HCT116 (cell line): Measurements from ENCODE around the gene NKX1-1. TPM values are rescaled to one million over a fixed set of nuclear protein-coding genes. Genes with fewer than 3 reads are reported as not detected.

ENCODE experiments used
- ATAC-seq: fragments of 200-7000 bp; cut with Tn5 transposase; 2 replicates; pipeline ENCODE4 v1.9.1; 2020; ENCODE audit warnings: mild to moderate bottlenecking, moderate library complexity
- BruUV-seq: library from RNA; stranded (reverse); fragments of 400-500 nt; replicated peaks from 2 replicates; lab custom pipeline; 2021; lab: Mats Ljungman, UMichigan
- CTCF ChIA-PET: fragments of 300-600 bp; sonication (Branson Sonifier 250); formaldehyde crosslinking; loops from one replicate; lab custom pipeline; 2021; ENCODE audit warnings: antibody characterized with exemption; lab: Charles Lee
- POLR2A ChIA-PET: fragments of 300-600, 350-600 bp; sonication (Branson Sonifier 250); formaldehyde crosslinking; loops from one replicate; lab custom pipeline; 2021; ENCODE audit warnings: antibody characterized with exemption; lab: Charles Lee
- RAD21 ChIA-PET, 2 experiments: fragments of 300-600 bp; sonication (Branson Sonifier 250); formaldehyde crosslinking; loops; one replicate each; lab custom pipeline; 2023; ENCODE audit warnings: low total read pairs in 2 of 2; ENCODE audit not compliant: uncharacterized antibody in 2 of 2, unreplicated experiment in 2 of 2, low non-redundant PET in 1 of 2; lab: Charles Lee
- DNase-seq: peaks from one replicate; pipeline ENCODE4 v3.0.0-alpha.2; 2010; ENCODE audit warnings: low read depth, low spot score
- H2AFZ ChIP-seq: fragments of 200-600 bp; shearing (Covaris generic), sonication (generic); 2 replicates; pipeline ENCODE4 v1.6.1; 2017; ENCODE audit warnings: low read depth, mixed run types, mixed read lengths, antibody characterized with exemption, low read length; ENCODE audit not compliant: poor library complexity, severe bottlenecking
- H3K27ac ChIP-seq: 2 replicates; pipeline ENCODE4 v1.5.1; 2012; ENCODE audit warnings: low read depth, low read length
- H3K27me3 ChIP-seq: fragments of 200-600 bp; sonication (generic); 2 replicates; pipeline ENCODE4 v1.6.1; 2016; ENCODE audit warnings: mixed run types, low read length, mixed read lengths; ENCODE audit not compliant: insufficient read depth
- H3K36me3 ChIP-seq, 2 experiments: fragments of 200-500 bp in 1 of 2; fragments of 200-600 bp in 1 of 2; sonication (Bioruptor generic) in 1 of 2; sonication (generic) in 1 of 2; 2 replicates each; pipeline versions ENCODE4 v1.5.1 to v1.6.1; 2014 to 2016; ENCODE audit warnings: low read length in 2 of 2, inconsistent platforms in 1 of 2, mixed read lengths in 1 of 2, mixed run types in 1 of 2; ENCODE audit not compliant: insufficient read depth in 2 of 2, control insufficient read depth in 1 of 2
- H3K4me1 ChIP-seq, 2 experiments: fragments of 200-600 bp in 1 of 2; sonication (generic) in 1 of 2; 2 replicates each; pipeline versions ENCODE4 v1.5.1 to v1.6.1; 2012 to 2017; ENCODE audit warnings: low read length in 2 of 2, inconsistent platforms in 1 of 2, mild to moderate bottlenecking in 1 of 2, mixed read lengths in 1 of 2, mixed run types in 1 of 2, moderate library complexity in 1 of 2; ENCODE audit not compliant: insufficient read depth in 2 of 2, control insufficient read depth in 1 of 2
- H3K4me2 ChIP-seq: fragments of 200-600 bp; sonication (generic); 2 replicates; pipeline ENCODE4 v1.6.1; 2017; ENCODE audit warnings: mixed run types, low read length, mixed read lengths
- H3K4me3 ChIP-seq, 2 experiments: fragments of 200-600 bp in 1 of 2; sonication (generic) in 1 of 2; replicated peaks in 1 of 2; 2 replicates each; pipeline ENCODE4 v1.5.1; 2011 to 2016; ENCODE audit warnings: low read length in 2 of 2, control low read depth in 1 of 2, low read depth in 1 of 2, mild to moderate bottlenecking in 1 of 2, mixed read lengths in 1 of 2, mixed run types in 1 of 2
- H3K79me2 ChIP-seq: fragments of 200-600 bp; sonication (generic); 2 replicates; pipeline ENCODE4 v1.6.1; 2017; ENCODE audit warnings: mild to moderate bottlenecking, mixed run types, low read length, moderate library complexity, mixed read lengths; ENCODE audit not compliant: insufficient read depth
- H3K9ac ChIP-seq: fragments of 200-600 bp; sonication (generic); 2 replicates; pipeline ENCODE4 v1.6.1; 2016; ENCODE audit warnings: low read length, mixed read lengths
- H3K9me2 ChIP-seq: fragments of 200-600 bp; sonication (generic), shearing (Covaris generic); 2 replicates; pipeline ENCODE4 v1.6.1; 2017; ENCODE audit warnings: mixed run types, mild to moderate bottlenecking, moderate library complexity; ENCODE audit not compliant: insufficient read depth
- H3K9me3 ChIP-seq, 2 experiments: fragments of 200-500 bp in 1 of 2; fragments of 200-600 bp in 1 of 2; sonication (Bioruptor generic) in 1 of 2; sonication (generic) in 1 of 2; 2 replicates each; pipeline ENCODE4 v1.6.1; 2014 to 2017; ENCODE audit warnings: low read length in 2 of 2, mixed read lengths in 2 of 2, inconsistent platforms in 1 of 2, low read depth in 1 of 2, mild to moderate bottlenecking in 1 of 2, mixed run types in 1 of 2, moderate library complexity in 1 of 2; ENCODE audit not compliant: control insufficient read depth in 1 of 2, insufficient read depth in 1 of 2
- H4K20me1 ChIP-seq: fragments of 200-600 bp; sonication (generic), shearing (Covaris generic); 2 replicates; pipeline ENCODE4 v1.6.1; 2017; ENCODE audit warnings: mixed run types, mild to moderate bottlenecking, moderate library complexity; ENCODE audit not compliant: insufficient read depth
- CEBPB ChIP-seq: IDR thresholded peaks from 2 replicates; pipeline ENCODE4 v1.6.1; 2012; ENCODE audit warnings: low read depth
- EGR1 ChIP-seq: IDR thresholded peaks from 2 replicates; pipeline ENCODE4 v1.6.1; 2012; ENCODE audit warnings: low read depth
- EZH2 ChIP-seq: fragments of 200-600 bp; sonication (generic); IDR thresholded peaks from 2 replicates; pipeline ENCODE4 v1.6.1; 2017; ENCODE audit warnings: antibody characterized with exemption, mixed run types
- EZH2phosphoT487 ChIP-seq: fragments of 200-600 bp; IDR thresholded peaks from 2 replicates; pipeline ENCODE4 v1.6.1; 2018; ENCODE audit warnings: antibody characterized with exemption, borderline replicate concordance
- FOSL1 ChIP-seq: IDR thresholded peaks from 2 replicates; pipeline ENCODE4 v1.6.1; 2012; ENCODE audit warnings: low read depth
- JUND ChIP-seq: IDR thresholded peaks from 2 replicates; pipeline ENCODE4 v1.6.1; 2012
- POLR2A ChIP-seq: IDR thresholded peaks from 2 replicates; pipeline ENCODE4 v1.7.0; 2011; ENCODE audit warnings: borderline replicate concordance; ENCODE audit not compliant: insufficient read depth, insufficient read length; ENCODE audit errors: extremely low read depth
- POLR2AphosphoS5 ChIP-seq: IDR thresholded peaks from 2 replicates; pipeline ENCODE4 v1.6.1; 2011; ENCODE audit warnings: mild to moderate bottlenecking, low read depth, low read length, moderate library complexity
- RAD21 ChIP-seq: IDR thresholded peaks from 2 replicates; pipeline ENCODE4 v1.6.1; 2012; ENCODE audit warnings: low read depth, mild to moderate bottlenecking
- SIN3A ChIP-seq: IDR thresholded peaks from 2 replicates; pipeline ENCODE4 v1.6.1; 2012; ENCODE audit warnings: low read depth
- SP1 ChIP-seq: IDR thresholded peaks from 2 replicates; pipeline ENCODE4 v1.6.1; 2012; ENCODE audit warnings: low read depth
- SRF ChIP-seq: IDR thresholded peaks from 2 replicates; pipeline ENCODE4 v1.6.1; 2012; ENCODE audit warnings: low read depth
- TCF7L2 ChIP-seq: IDR thresholded peaks from 2 replicates; pipeline ENCODE4 v1.7.0; 2011; ENCODE audit warnings: borderline replicate concordance, inconsistent platforms; ENCODE audit not compliant: insufficient read depth, insufficient read length; ENCODE audit errors: extremely low read depth
- YY1 ChIP-seq: IDR thresholded peaks from 2 replicates; pipeline ENCODE4 v1.6.1; 2011; ENCODE audit warnings: low read length, low read depth, moderate library complexity, mild to moderate bottlenecking; ENCODE audit not compliant: insufficient replicate concordance; ENCODE audit errors: extremely low read depth
- ZBTB33 ChIP-seq: IDR thresholded peaks from 2 replicates; pipeline ENCODE4 v1.6.1; 2011; ENCODE audit warnings: mild to moderate bottlenecking, low read length, moderate library complexity; ENCODE audit not compliant: insufficient replicate concordance; ENCODE audit errors: extremely low read depth
- ZFX ChIP-seq: fragments of 450-650 bp; IDR thresholded peaks from 2 replicates; pipeline ENCODE4 v1.6.1; 2017
- intact Hi-C: fragments of 100-400 bp; cut with micrococcal nuclease; formaldehyde crosslinking; loops from 2 replicates; pipeline ENCODE4 v1.10.0; 2022
- total RNA-seq: library from RNA; stranded (reverse); gene quantifications from one replicate; pipeline ENCODE4 v1.2.1, GENCODE V29; 2021; ENCODE audit not compliant: unreplicated experiment
- TF ChIP-seq, protein P1 (sequence below): IDR thresholded peaks from 2 replicates; pipeline ENCODE4 v1.6.1; 2012
- TF ChIP-seq, protein P2 (sequence below), 3 experiments: fragments of 200-600 bp in 1 of 3; sonication (generic) in 1 of 3; IDR thresholded peaks in 2 of 3; conservative IDR thresholded peaks in 1 of 3; 2 replicates each; pipeline ENCODE4 v1.5.1; 2012 to 2017; ENCODE audit warnings: low read depth in 2 of 3, low read length in 2 of 3, antibody characterized with exemption in 1 of 3, borderline replicate concordance in 1 of 3, control low read depth in 1 of 3, mild to moderate bottlenecking in 1 of 3, mixed read lengths in 1 of 3, mixed run types in 1 of 3, moderate library complexity in 1 of 3; ENCODE audit not compliant: insufficient read depth in 1 of 3
- TF ChIP-seq, protein P3 (sequence below): IDR thresholded peaks from 2 replicates; pipeline ENCODE4 v1.6.1; 2012

NKX1-1 gene
- total RNA-seq, 1 experiment from 2014 or later, result not detected

DNA sequence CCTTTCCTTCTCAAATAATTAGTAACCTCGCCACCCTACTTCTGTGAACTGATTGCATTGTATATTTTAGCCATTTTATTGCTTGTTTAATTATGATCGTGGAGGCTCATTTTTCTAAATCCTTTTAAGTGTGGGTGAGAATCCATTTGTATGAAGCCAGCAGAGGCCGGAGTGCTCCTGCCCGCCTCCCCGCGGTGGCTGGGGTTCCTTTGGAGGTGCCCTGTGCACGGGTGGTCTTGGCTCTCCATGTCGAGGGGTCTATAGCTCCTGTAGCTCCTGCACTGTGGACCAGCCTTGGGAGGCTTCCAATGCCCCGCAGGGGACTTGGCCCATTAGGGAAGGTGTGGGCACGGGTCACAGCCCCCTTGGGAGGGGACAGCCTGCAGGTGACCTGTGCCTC, 44.2 kb downstream of the NKX1-1 start:
- H3K9ac ChIP-seq, result no peak overlapping the region

DNA sequence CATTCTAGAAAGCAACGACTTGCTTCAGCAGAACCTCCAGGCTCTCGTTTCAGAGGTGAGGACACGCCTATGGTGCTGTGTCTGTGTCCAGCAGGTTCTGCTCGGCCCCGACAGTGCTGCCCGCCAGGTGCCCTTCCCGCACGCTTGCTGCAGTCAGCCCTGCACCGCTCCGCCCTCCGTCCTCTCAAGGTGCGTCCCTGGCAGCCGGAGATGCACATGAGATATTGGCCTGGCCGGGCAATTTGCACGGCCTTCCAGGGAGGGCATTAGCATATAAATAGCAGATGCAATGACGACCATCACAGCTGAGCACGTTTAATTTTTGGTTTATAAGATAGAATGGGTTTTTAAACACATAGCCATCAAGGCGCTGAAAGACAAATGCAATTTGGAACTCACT, 44.8 kb downstream of the NKX1-1 start:
- POLR2A ChIA-PET, result no interaction called here
- no TSS peak for BruUV-seq
- CTCF ChIA-PET, result no interaction called here

More for the DNA sequence above, 44.2 kb downstream of the NKX1-1 start:
- Histone ChIP-seq H4K20me1 (no peaks in the 10 kb centered on the region), H3K4me3 (no peak overlapping the region), H3K27me3 (no peaks in the 10 kb centered on the region), H3K9me3 (no peaks in the 10 kb centered on the region), H2AFZ (no peak overlapping the region), H3K9me2 (no peaks in the 10 kb centered on the region), H3K79me2 (no peaks in the 10 kb centered on the region), H3K4me1 (peaks cover 0 to 5% of the 10 kb centered on the region in 2 experiments; a peak in 1 of 4 replicates), H3K4me2 (no peak overlapping the region)
- ATAC-seq (no peak), DNase-seq (no peak)
- CTCF ChIA-PET, result no interaction called here
- POLR2A ChIA-PET, result no interaction called here
- intact Hi-C loops, result no loop called here
- RAD21 ChIA-PET, result no interaction called here
- no peak for TF ChIP-seq YY1
- no peak for TF ChIP-seq RAD21
- TF ChIP-seq EGR1, result no peak
- TF ChIP-seq POLR2AphosphoS5, result no peak
- no peak for TF ChIP-seq EZH2
- TF ChIP-seq, protein P1, sequence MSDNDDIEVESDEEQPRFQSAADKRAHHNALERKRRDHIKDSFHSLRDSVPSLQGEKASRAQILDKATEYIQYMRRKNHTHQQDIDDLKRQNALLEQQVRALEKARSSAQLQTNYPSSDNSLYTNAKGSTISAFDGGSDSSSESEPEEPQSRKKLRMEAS, result no peak
- TF ChIP-seq ZFX, result no peak
- TF ChIP-seq POLR2A, result no peak
- no peak for TF ChIP-seq SIN3A
- TF ChIP-seq SP1, result no peak
- no peak for TF ChIP-seq SRF
- TF ChIP-seq FOSL1, result no peak
- TF ChIP-seq, all 23 proteins: peak for 0
- H3K36me3 ChIP-seq, result no peaks in the 10 kb centered on the region; a peak in 1 of 4 replicates
- H3K27ac ChIP-seq, result no peak overlapping the region
- no TSS peak for BruUV-seq

More for the DNA sequence above, 44.8 kb downstream of the NKX1-1 start:
- no peak for ATAC-seq
- Histone ChIP-seq H3K36me3 (no peaks in the 10 kb centered on the region; a peak in 1 of 4 replicates), H4K20me1 (no peaks in the 10 kb centered on the region), H3K9me3 (no peaks in the 10 kb centered on the region), H3K4me3 (no peak overlapping the region), H3K79me2 (no peaks in the 10 kb centered on the region), H3K27ac (no peak overlapping the region), H3K4me2 (no peak overlapping the region), H3K27me3 (no peaks in the 10 kb centered on the region), H3K4me1 (peaks cover 0 to 5% of the 10 kb centered on the region in 2 experiments; a peak in 1 of 4 replicates), H3K9ac (no peak overlapping the region), H2AFZ (no peak overlapping the region), H3K9me2 (no peaks in the 10 kb centered on the region)
- intact Hi-C loops, result no loop called here
- no peak for TF ChIP-seq SIN3A
- TF ChIP-seq, protein P2, sequence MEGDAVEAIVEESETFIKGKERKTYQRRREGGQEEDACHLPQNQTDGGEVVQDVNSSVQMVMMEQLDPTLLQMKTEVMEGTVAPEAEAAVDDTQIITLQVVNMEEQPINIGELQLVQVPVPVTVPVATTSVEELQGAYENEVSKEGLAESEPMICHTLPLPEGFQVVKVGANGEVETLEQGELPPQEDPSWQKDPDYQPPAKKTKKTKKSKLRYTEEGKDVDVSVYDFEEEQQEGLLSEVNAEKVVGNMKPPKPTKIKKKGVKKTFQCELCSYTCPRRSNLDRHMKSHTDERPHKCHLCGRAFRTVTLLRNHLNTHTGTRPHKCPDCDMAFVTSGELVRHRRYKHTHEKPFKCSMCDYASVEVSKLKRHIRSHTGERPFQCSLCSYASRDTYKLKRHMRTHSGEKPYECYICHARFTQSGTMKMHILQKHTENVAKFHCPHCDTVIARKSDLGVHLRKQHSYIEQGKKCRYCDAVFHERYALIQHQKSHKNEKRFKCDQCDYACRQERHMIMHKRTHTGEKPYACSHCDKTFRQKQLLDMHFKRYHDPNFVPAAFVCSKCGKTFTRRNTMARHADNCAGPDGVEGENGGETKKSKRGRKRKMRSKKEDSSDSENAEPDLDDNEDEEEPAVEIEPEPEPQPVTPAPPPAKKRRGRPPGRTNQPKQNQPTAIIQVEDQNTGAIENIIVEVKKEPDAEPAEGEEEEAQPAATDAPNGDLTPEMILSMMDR (IDR thresholded peaks at IDR 0.05 in 2 of 3, conservative IDR thresholded peaks at IDR 0.05 in 1 of 3; ENCODE audit: borderline replicate concordance in 1 of 3, insufficient read depth in 1 of 3, low read depth in 2 of 3, low read length in 2 of 3), result no peak
- no peak for TF ChIP-seq EGR1
- no peak for TF ChIP-seq CEBPB
- no peak for TF ChIP-seq SRF
- TF ChIP-seq, protein P3, sequence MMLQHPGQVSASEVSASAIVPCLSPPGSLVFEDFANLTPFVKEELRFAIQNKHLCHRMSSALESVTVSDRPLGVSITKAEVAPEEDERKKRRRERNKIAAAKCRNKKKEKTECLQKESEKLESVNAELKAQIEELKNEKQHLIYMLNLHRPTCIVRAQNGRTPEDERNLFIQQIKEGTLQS, result no peak
- TF ChIP-seq YY1, result no peak
- TF ChIP-seq ZBTB33, result no peak
- TF ChIP-seq JUND, result no peak
- TF ChIP-seq TCF7L2, result no peak
- no peak for TF ChIP-seq EZH2phosphoT487
- DNase-seq, result no peak
- RAD21 ChIA-PET, result no interaction called here
